Neural crest cell (in vitro differentiated cells): Measurements from ENCODE around the gene TGM1. TPM values are rescaled to one million over a fixed set of nuclear protein-coding genes. Genes with fewer than 3 reads are reported as not detected.
A peak's percentile ranks its signal among the peaks of the same experiment; 100 is the strongest.

ENCODE experiments used
- DNase-seq: peaks from one replicate; pipeline ENCODE4 v3.0.0; 2021; ENCODE audit warnings: low read depth, mixed read lengths, low spot score
- H3K27ac Mint-ChIP-seq: one replicate; pipeline ENCODE4 v1.8.0; 2021; ENCODE audit warnings: mild to moderate bottlenecking, mixed read lengths; ENCODE audit not compliant: unreplicated experiment
- H3K27me3 Mint-ChIP-seq: 2 replicates; pipeline ENCODE4 v1.8.0; 2021; ENCODE audit warnings: low read depth, mild to moderate bottlenecking, mixed read lengths
- H3K36me3 Mint-ChIP-seq: 2 replicates; pipeline ENCODE4 v1.8.0; 2021; ENCODE audit warnings: low read depth, mild to moderate bottlenecking, mixed read lengths
- H3K4me1 Mint-ChIP-seq: 2 replicates; pipeline ENCODE4 v1.8.0; 2021; ENCODE audit warnings: mixed read lengths
- H3K4me3 Mint-ChIP-seq: one replicate; pipeline ENCODE4 v1.8.0; 2021; ENCODE audit warnings: mild to moderate bottlenecking, mixed read lengths
- H3K9me3 Mint-ChIP-seq: 2 replicates; pipeline ENCODE4 v1.8.0; 2021; ENCODE audit warnings: mixed read lengths
- total RNA-seq: library from RNA; stranded (reverse); gene quantifications from 2 replicates; pipeline ENCODE4 v1.2.1, GENCODE V29; 2021
- TF ChIP-seq, protein P1 (sequence below): fragments of 200-600 bp; sonication (generic); conservative IDR thresholded peaks from 2 replicates; pipeline ENCODE4 v1.5.0; 2021; ENCODE audit warnings: antibody characterized with exemption, mild to moderate bottlenecking

TGM1 gene
- total RNA-seq, 1 donor from 2014 or later, result 4.5 TPM

DNA sequence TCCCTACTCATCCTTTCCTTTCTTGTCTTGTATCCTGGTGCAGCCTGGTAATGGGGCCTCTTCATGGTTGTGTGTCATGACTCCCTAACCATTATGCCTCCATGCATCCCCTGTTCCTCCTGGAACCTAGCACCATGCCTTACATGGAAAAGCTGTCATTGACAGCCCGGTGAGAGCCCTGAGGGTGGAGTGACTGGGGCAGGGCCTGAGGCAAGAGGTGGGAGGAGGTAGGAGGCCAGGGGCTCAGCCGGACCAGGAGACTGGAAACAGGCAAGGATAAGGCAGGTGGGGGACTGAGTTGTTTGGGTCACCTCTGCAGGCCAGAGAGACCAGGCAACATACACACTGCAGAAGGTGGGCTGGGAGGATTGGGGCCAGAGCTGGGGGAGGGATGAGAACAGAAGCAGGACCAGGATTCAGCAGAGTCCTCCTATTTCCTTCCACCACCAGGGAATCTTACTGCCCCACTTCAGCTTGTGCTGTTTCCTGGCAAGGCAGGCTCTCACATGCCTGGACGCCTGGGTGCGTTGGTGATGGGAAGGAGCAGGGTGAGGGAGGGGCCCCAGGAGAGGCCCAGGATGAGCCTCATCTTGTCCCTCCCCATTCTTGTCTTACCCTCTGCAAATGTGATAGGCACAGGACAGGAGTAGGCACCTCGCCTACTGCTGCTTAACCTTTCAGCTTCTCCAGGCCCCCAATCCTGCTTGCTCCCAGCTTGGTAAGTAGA lies 46.7 kb upstream of the TGM1 start, which contains the start of gene LTB4R2:
TSS of gene LTB4R2 (plus strand) at position 603 of the 727 bp plus-strand sequence. CDS start 525 bp downstream, outside the sequence.
- Mint-ChIP-seq H3K4me1 (peaks cover 5% of the 10 kb centered on the region), H3K4me3 (no peak within 1 kb of the TSS), H3K27ac (peak within 1 kb of the TSS; percentile 50), H3K36me3 (peaks cover 3% of the 10 kb centered on the region), H3K9me3 (no peaks in the 10 kb centered on the region), H3K27me3 (no peaks in the 10 kb centered on the region)
- TF ChIP-seq, protein P1, sequence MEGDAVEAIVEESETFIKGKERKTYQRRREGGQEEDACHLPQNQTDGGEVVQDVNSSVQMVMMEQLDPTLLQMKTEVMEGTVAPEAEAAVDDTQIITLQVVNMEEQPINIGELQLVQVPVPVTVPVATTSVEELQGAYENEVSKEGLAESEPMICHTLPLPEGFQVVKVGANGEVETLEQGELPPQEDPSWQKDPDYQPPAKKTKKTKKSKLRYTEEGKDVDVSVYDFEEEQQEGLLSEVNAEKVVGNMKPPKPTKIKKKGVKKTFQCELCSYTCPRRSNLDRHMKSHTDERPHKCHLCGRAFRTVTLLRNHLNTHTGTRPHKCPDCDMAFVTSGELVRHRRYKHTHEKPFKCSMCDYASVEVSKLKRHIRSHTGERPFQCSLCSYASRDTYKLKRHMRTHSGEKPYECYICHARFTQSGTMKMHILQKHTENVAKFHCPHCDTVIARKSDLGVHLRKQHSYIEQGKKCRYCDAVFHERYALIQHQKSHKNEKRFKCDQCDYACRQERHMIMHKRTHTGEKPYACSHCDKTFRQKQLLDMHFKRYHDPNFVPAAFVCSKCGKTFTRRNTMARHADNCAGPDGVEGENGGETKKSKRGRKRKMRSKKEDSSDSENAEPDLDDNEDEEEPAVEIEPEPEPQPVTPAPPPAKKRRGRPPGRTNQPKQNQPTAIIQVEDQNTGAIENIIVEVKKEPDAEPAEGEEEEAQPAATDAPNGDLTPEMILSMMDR, result no peak
- no peak for DNase-seq

- peaks cover 3% of the 10 kb centered on the region for H3K36me3 Mint-ChIP-seq
Measured at GRCh38 chr14:24308342-24309124, 45.6 kb upstream of the TGM1 start.

GRCh38 chr14:24307575-24308341 lies 44.8 kb upstream of the TGM1 start, which contains the start of gene CIDEB:
TSS of gene CIDEB (minus strand) at chr14:24307977. CDS start at chr14:24307858, 119 bp downstream.
- TF ChIP-seq, protein P1, result peak; percentile 91
- peaks cover 5% of the 10 kb centered on the region for H3K4me1 Mint-ChIP-seq
- peak within 1 kb of the TSS; percentile 38 for H3K4me3 Mint-ChIP-seq
- no peak within 1 kb of the TSS for H3K27ac Mint-ChIP-seq
- DNase-seq, result peak; percentile 71
- no peaks in the 10 kb centered on the region for H3K9me3 Mint-ChIP-seq
- H3K27me3 Mint-ChIP-seq, result no peaks in the 10 kb centered on the region
- H3K36me3 Mint-ChIP-seq, result peaks cover 3% of the 10 kb centered on the region

More at GRCh38 chr14:24308342-24309124, 45.6 kb upstream of the TGM1 start:
- Mint-ChIP-seq H3K4me1 (peaks cover 5% of the 10 kb centered on the region), H3K9me3 (no peaks in the 10 kb centered on the region), H3K27ac (no peak overlapping the region), H3K27me3 (no peaks in the 10 kb centered on the region), H3K4me3 (no peak overlapping the region)
- no peak for DNase-seq
- TF ChIP-seq, protein P1, result peak; percentile 17

GRCh38 chr14:24307156-24307574 lies 44.2 kb upstream of the TGM1 start:
- H3K27ac Mint-ChIP-seq, result no peak overlapping the region
- H3K4me1 Mint-ChIP-seq, result peaks cover 5% of the 10 kb centered on the region
- peaks cover 3% of the 10 kb centered on the region for H3K36me3 Mint-ChIP-seq
- no peak overlapping the region for H3K4me3 Mint-ChIP-seq
- no peaks in the 10 kb centered on the region for H3K27me3 Mint-ChIP-seq
- TF ChIP-seq, protein P1, result no peak
- DNase-seq, result no peak
- H3K9me3 Mint-ChIP-seq, result no peaks in the 10 kb centered on the region

DNA sequence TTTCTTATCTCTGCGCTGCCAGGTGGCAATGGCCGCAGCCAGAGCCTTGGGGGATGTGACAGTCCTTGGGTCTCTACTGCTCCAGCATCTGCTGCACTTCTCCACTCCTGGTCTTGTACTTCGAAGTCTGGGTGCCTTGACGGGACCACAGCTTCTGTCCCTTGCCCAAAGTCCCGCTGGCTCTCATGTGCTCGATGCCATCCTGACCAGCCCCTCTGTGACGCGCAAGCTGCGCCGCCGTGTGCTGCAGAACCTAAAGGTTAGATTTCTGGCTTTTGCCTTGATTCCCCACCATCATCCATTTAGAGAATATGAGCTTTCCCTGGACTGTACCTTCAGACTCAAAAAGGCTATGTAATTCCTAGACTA lies 41.0 kb upstream of the TGM1 start:
- H3K27ac Mint-ChIP-seq, result no peak overlapping the region
- peaks cover 22% of the 10 kb centered on the region for H3K4me1 Mint-ChIP-seq
- H3K36me3 Mint-ChIP-seq, result peaks cover 5% of the 10 kb centered on the region
- H3K4me3 Mint-ChIP-seq, result no peak overlapping the region
- no peak for DNase-seq
- TF ChIP-seq, protein P1, result no peak
- no peaks in the 10 kb centered on the region for H3K27me3 Mint-ChIP-seq
- H3K9me3 Mint-ChIP-seq, result no peaks in the 10 kb centered on the region
